ENCODE results near the gene PLPP4.

Gene PLPP4

GRCh38 chr10:120527691-120528090, 70.7 kb downstream of the PLPP4 start:
- no peak for TF ChIP-seq CTCF (conservative IDR thresholded peaks at IDR 0.05; ENCODE audit: low read length)
- DNase-seq (ENCODE audit: low read depth), result no peak
- no peak overlapping the region for H3K4me3 ChIP-seq (ENCODE audit: low read length)

- TF ChIP-seq CTCF (conservative IDR thresholded peaks at IDR 0.05; ENCODE audit: low read length), result no peak
- H3K4me3 ChIP-seq (ENCODE audit: low read length), result no peak overlapping the region
Measured at GRCh38 chr10:120530699-120531098, 73.7 kb downstream of the PLPP4 start.

GRCh38 chr10:120538091-120538490, 81.1 kb downstream of the PLPP4 start:
- H3K4me3 ChIP-seq (ENCODE audit: low read length), result no peak overlapping the region
- DNase-seq (ENCODE audit: low read depth), result no peak
- no peak for TF ChIP-seq CTCF (conservative IDR thresholded peaks at IDR 0.05; ENCODE audit: low read length)

More at GRCh38 chr10:120530699-120531098, 73.7 kb downstream of the PLPP4 start:
- DNase-seq (ENCODE audit: low read depth), result no peak

GRCh38 chr10:120539076-120539475, 82.0 kb downstream of the PLPP4 start:
- no peak overlapping the region for H3K4me3 ChIP-seq (ENCODE audit: low read length)
- DNase-seq (ENCODE audit: low read depth), result no peak
- no peak for TF ChIP-seq CTCF (conservative IDR thresholded peaks at IDR 0.05; ENCODE audit: low read length)

- DNase-seq (ENCODE audit: low read depth), result no peak
- TF ChIP-seq CTCF (conservative IDR thresholded peaks at IDR 0.05; ENCODE audit: low read length), result no peak
- no peak overlapping the region for H3K4me3 ChIP-seq (ENCODE audit: low read length)
Measured at GRCh38 chr10:120540486-120540885, 83.5 kb downstream of the PLPP4 start.

- no peak for DNase-seq (ENCODE audit: low read depth)
- H3K4me3 ChIP-seq (ENCODE audit: low read length), result no peak overlapping the region
- no peak for TF ChIP-seq CTCF (conservative IDR thresholded peaks at IDR 0.05; ENCODE audit: low read length)
Measured at GRCh38 chr10:120541984-120542383, 85.0 kb downstream of the PLPP4 start.

- no peak for DNase-seq (ENCODE audit: low read depth)
- H3K4me3 ChIP-seq (ENCODE audit: low read length), result no peak overlapping the region
- no peak for TF ChIP-seq CTCF (conservative IDR thresholded peaks at IDR 0.05; ENCODE audit: low read length)
Measured at GRCh38 chr10:120542591-120542990, 85.6 kb downstream of the PLPP4 start.
